MM.1S (cell line): ENCODE data around the gene RALA.

Experiments
- DNase-seq: peaks from one replicate; pipeline ENCODE4 v3.0.0-alpha.2; 2015
- H2AFZ ChIP-seq: fragments of 300-600 bp; sonication (generic); 2 replicates; pipeline ENCODE4 v1.6.0; 2016; ENCODE audit warnings: antibody characterized with exemption, low read length
- H3F3A ChIP-seq: fragments of 300-600 bp; sonication (generic); 2 replicates; pipeline ENCODE4 v1.6.1; 2016; ENCODE audit warnings: mild to moderate bottlenecking, antibody characterized with exemption, low read length, moderate library complexity, mixed read lengths; ENCODE audit not compliant: insufficient read depth
- H3K27ac ChIP-seq: fragments of 300-600 bp; sonication (generic); 2 replicates; pipeline ENCODE4 v1.5.1; 2016; ENCODE audit warnings: mild to moderate bottlenecking, low read length
- H3K27me3 ChIP-seq: fragments of 300-600 bp; sonication (generic); replicated peaks from 2 replicates; pipeline ENCODE4 v1.6.0; 2016; ENCODE audit warnings: low read length; ENCODE audit not compliant: insufficient read depth
- H3K36me3 ChIP-seq: fragments of 300-600 bp; sonication (generic); replicated peaks from 2 replicates; pipeline ENCODE4 v1.6.1; 2016; ENCODE audit warnings: mild to moderate bottlenecking, low read length, mixed read lengths; ENCODE audit not compliant: insufficient read depth
- H3K4me1 ChIP-seq: fragments of 300-600 bp; sonication (generic); 2 replicates; pipeline ENCODE4 v1.6.1; 2016; ENCODE audit warnings: low read length, mixed read lengths
- H3K4me2 ChIP-seq: fragments of 300-600 bp; sonication (generic); 2 replicates; pipeline ENCODE4 v1.6.0; 2016; ENCODE audit warnings: low read depth, low read length
- H3K4me3 ChIP-seq: fragments of 300-600 bp; sonication (generic); 2 replicates; pipeline ENCODE4 v1.5.1; 2016; ENCODE audit warnings: low read length, mixed read lengths
- H3K79me2 ChIP-seq: fragments of 300-600 bp; sonication (generic); 2 replicates; pipeline ENCODE4 v1.6.1; 2016; ENCODE audit warnings: mixed run types, low read length, mixed read lengths
- H3K9ac ChIP-seq: fragments of 300-600 bp; sonication (generic); 2 replicates; pipeline ENCODE4 v1.6.1; 2016; ENCODE audit warnings: low read length, mixed read lengths
- H3K9me2 ChIP-seq: fragments of 300-600 bp; sonication (generic); replicated peaks from 2 replicates; pipeline ENCODE4 v1.6.1; 2016; ENCODE audit warnings: mild to moderate bottlenecking, low read length, mixed read lengths; ENCODE audit not compliant: insufficient read depth
- H3K9me3 ChIP-seq: fragments of 300-600 bp; sonication (generic); replicated peaks from 2 replicates; pipeline ENCODE4 v1.6.1; 2016; ENCODE audit warnings: mild to moderate bottlenecking, low read length, mixed read lengths; ENCODE audit not compliant: insufficient read depth
- H4K20me1 ChIP-seq: fragments of 300-600 bp; sonication (generic); 2 replicates; pipeline ENCODE4 v1.6.1; 2016; ENCODE audit warnings: mild to moderate bottlenecking, low read length, moderate library complexity, mixed read lengths; ENCODE audit not compliant: insufficient read depth
- CTCF ChIP-seq: fragments of 300-600 bp; sonication (generic); IDR thresholded peaks from 2 replicates; pipeline ENCODE4 v1.5.1; 2016; ENCODE audit warnings: antibody characterized with exemption, low read length, mixed read lengths
- EZH2 ChIP-seq: fragments of 300-600 bp; sonication (generic); optimal IDR thresholded peaks from 2 replicates; pipeline ENCODE3; 2017; ENCODE audit warnings: low read depth, mild to moderate bottlenecking, antibody characterized with exemption, low read length, mixed read lengths
- EZH2phosphoT487 ChIP-seq: fragments of 300-600 bp; sonication (generic); IDR thresholded peaks from 2 replicates; pipeline ENCODE4 v1.6.1; 2018; ENCODE audit warnings: antibody characterized with exemption, low read length

RALA gene

GRCh38 chr7:39621261-39621660, 2.1 kb upstream of the RALA start:
- peaks cover 33% of the 10 kb centered on the region for H3K79me2 ChIP-seq
- TF ChIP-seq CTCF (no peak), EZH2 (no peak), EZH2phosphoT487 (no peak)
- H3K4me2 ChIP-seq, result no peak overlapping the region
- no peaks in the 10 kb centered on the region for H3K36me3 ChIP-seq
- H3K9me2 ChIP-seq, result no peaks in the 10 kb centered on the region
- H3K4me3 ChIP-seq, result no peak overlapping the region
- DNase-seq, result no peak
- no peaks in the 10 kb centered on the region for H4K20me1 ChIP-seq
- H3K27me3 ChIP-seq, result no peaks in the 10 kb centered on the region
- no peak overlapping the region for H2AFZ ChIP-seq
- peaks cover 7% of the 10 kb centered on the region; the same call in 1 of the 2 replicates for H3F3A ChIP-seq
- H3K9ac ChIP-seq, result no peak overlapping the region
- no peaks in the 10 kb centered on the region for H3K9me3 ChIP-seq
- H3K27ac ChIP-seq, result no peak overlapping the region
- peaks cover 15% of the 10 kb centered on the region for H3K4me1 ChIP-seq

- no peaks in the 10 kb centered on the region for H4K20me1 ChIP-seq
- no peak overlapping the region for H3K27ac ChIP-seq
- no peak overlapping the region for H3K4me3 ChIP-seq
- peaks cover 40% of the 10 kb centered on the region for H3K79me2 ChIP-seq
- no peaks in the 10 kb centered on the region for H3K9me3 ChIP-seq
- H3K4me2 ChIP-seq, result no peak overlapping the region
- peaks cover 15% of the 10 kb centered on the region for H3K4me1 ChIP-seq
- peaks cover 7% of the 10 kb centered on the region; the same call in 1 of the 2 replicates for H3F3A ChIP-seq
- H3K27me3 ChIP-seq, result no peaks in the 10 kb centered on the region
- DNase-seq, result no peak
- H3K9ac ChIP-seq, result no peak overlapping the region
- H2AFZ ChIP-seq, result no peak overlapping the region
- H3K9me2 ChIP-seq, result no peaks in the 10 kb centered on the region
- no peaks in the 10 kb centered on the region for H3K36me3 ChIP-seq
- TF ChIP-seq EZH2 (no peak), CTCF (no peak), EZH2phosphoT487 (no peak)
These were observed 1.5 kb upstream of the RALA start for GRCh38 chr7:39621784-39622411.

DNA sequence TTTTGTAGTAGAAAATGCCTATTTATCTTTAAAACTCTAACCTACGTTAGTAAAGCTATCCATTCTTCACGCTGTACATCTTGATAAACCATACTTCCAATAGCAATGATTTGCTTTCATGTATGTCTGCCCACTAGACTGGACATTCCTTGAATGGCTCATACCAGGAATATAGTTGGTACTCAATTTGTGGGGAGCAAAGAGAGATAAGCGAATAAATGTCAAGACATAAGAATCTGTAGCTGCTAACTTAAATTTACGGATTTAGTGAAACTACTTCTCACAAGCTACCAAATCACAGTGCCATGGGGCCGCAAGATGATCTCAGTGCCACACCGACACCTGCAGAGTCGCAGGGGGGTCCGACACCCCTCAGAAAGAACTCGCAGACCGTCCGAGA, 763 bp upstream of the RALA start:
- H3K27ac ChIP-seq, result peak overlapping the region; percentile 69; the same call in 1 of the 2 replicates
- H3K4me1 ChIP-seq, result peaks cover 15% of the 10 kb centered on the region
- peak overlapping the region; percentile 95 for H3K9ac ChIP-seq

More for the DNA sequence above, 763 bp upstream of the RALA start:
- Histone ChIP-seq H3F3A (peaks cover 7% of the 10 kb centered on the region; the same call in 1 of the 2 replicates), H3K79me2 (peaks cover 47% of the 10 kb centered on the region), H3K27me3 (no peaks in the 10 kb centered on the region), H2AFZ (peak overlapping the region; percentile 96), H3K4me2 (peak overlapping the region; percentile 93), H4K20me1 (no peaks in the 10 kb centered on the region), H3K9me2 (no peaks in the 10 kb centered on the region), H3K9me3 (no peaks in the 10 kb centered on the region), H3K4me3 (peak overlapping the region; percentile 92), H3K36me3 (no peaks in the 10 kb centered on the region)
- no peak for TF ChIP-seq CTCF
- no peak for TF ChIP-seq EZH2phosphoT487
- no peak for DNase-seq
